GM18909 (cell line): ENCODE measurements around the gene UNC79.

Experiments used
- ATAC-seq: cut with Tn5 transposase; IDR thresholded peaks from one replicate; pipeline ENCODE4 v1.9.1; 2021; ENCODE audit warnings: mild to moderate bottlenecking; ENCODE audit not compliant: unreplicated experiment, poor library complexity

The UNC79 gene

DNA sequence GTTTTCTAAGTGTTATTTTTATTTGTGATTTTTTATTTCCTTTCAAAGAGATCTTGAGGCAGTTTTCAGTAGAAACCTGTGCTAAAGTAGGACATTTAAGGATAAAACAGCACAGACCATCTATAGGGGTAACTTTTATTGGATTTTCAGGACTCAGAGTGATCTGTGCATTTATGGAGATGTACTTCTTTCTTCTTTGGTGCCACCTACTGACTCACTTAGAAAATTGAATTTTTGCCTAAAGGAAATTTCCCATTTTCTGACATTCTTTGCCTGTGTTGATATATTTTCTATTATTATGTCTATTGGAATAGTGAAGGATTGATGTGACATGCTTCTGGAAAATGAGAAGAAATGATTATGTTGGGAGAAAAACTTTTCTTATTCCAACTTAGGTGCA is 113.0 kb downstream of the UNC79 start:
- ATAC-seq: no peak

GRCh38 chr14:93544212-93544611 is 113.5 kb downstream of the UNC79 start:
- no peak for ATAC-seq

DNA sequence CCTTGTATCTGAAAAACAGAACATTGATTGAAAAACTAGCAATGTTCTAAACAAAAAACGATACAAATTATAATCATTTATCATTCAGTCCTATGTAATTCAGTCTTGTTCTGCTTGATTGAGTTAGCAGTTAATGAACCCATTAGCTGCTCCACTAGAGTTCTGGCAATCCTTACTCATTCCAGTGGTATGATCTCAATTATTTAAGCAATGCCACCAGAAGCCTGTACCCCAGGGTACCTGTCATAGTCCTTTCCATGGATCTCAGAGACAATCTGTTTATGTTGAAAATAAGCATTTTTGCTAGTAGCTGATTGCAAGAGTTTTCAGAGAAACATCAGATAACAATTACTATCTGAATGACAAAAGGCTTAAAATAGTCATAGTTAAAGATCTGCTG is 115.9 kb downstream of the UNC79 start:
- no peak for ATAC-seq

DNA sequence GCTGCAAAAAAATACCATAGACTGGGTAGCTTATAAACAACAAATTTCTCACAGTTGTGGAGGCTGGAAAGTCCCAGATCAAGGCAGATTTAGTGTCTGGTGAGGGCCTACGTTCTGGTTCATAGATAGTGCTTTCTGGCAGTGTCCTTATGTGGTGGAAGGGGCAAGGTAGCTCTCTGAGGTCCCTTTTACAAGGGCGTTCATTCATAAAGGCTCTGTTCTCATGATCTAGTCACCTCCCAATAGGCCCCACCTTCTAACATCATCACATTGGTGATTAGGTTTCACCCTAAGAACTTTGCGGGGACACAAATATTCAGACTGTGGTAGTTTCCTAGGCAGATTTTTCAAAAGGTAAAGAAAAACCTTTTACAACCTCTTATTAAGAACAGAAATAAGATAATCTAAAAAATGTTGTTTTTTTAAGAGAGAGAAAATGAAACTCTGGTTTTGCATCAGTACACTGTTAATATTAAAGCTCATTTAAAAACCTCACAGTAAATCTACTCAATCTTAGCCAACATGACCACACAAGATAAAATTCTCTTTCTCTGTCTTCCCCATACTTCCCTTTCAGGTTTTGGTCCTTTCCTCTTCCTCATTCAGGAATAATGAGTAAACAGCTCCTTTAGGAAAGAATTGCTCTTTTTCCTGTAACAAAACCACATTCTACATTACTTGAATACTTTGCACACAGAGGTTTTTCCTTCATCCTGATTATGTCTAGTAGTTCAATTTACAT is 117.5 kb downstream of the UNC79 start:
- peak; percentile 84 for ATAC-seq

- ATAC-seq: no peak
Observed at GRCh38 chr14:93549595-93549994, 118.9 kb downstream of the UNC79 start.

- no peak for ATAC-seq
Observed at GRCh38 chr14:93564918-93565317, 134.2 kb downstream of the UNC79 start.

DNA sequence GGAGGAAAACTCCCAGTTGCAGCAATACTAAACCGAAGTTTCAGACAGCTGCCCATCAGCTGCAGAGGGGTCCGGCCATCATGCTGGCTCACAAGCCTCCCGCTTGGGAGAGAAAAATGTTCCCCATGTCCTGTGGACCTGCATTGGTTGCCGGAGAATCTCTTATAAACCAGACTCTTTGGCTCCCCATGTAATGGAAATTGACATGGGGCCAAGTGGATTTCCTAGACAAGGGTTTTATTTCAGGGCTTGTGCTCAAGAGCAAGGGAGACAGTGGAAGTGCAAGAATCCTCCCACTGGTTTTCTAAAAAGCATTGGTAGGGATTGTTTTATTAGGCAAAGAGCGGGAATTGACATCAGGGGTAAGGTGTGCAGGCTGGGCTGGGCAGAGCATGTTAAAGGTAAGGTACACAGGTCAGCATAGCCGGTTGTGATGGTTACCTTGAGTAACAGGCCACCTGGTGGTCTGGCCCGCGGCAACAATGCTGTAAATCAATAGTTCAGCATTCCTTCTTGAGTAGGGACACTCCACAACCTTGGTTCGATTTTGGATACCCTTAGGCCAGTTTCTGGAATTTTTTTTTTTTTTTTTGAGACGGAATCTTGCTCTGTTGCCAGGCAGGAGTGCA is 135.4 kb downstream of the UNC79 start:
- no peak for ATAC-seq

GRCh38 chr14:93571275-93571674 is 140.5 kb downstream of the UNC79 start:
- ATAC-seq: no peak

DNA sequence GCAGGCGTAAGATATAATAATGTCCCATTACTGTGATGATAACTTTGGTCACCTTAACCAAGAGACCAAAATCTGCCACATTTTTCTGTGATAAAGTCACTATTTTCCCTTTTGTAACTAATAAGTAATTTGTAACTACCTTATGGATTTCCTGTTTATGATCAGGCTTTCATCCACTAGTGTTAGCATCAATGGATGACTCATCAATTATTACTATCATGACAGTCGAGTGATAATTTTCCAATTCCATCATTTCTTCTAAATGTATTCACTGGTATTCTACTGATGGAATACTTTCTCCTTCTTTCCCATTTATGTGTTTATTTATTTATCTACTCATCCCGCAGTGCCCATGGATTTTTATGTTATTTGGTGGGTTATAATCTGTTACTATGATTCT is 148.4 kb downstream of the UNC79 start:
- no peak for ATAC-seq

- no peak for ATAC-seq
Observed at GRCh38 chr14:93582516-93582915, 151.8 kb downstream of the UNC79 start.

DNA sequence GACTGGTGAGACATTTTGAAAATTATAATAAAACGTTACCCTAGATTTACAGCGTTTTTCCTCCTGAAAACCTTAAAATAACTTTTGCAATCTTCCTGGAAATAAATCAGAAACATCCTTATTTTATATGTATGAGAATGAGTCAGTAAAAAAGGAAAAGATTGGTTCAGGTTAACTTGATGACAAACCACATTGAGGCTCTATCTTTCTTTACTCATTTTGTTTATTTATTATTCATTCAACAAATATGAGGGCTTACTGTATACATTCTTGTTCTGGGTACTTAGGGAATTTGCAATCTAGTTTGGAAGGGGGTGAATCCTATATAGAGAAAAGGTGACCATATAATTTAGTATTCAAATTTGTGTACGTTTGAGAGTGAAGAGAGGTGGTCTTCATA is 156.6 kb downstream of the UNC79 start:
- no peak for ATAC-seq

DNA sequence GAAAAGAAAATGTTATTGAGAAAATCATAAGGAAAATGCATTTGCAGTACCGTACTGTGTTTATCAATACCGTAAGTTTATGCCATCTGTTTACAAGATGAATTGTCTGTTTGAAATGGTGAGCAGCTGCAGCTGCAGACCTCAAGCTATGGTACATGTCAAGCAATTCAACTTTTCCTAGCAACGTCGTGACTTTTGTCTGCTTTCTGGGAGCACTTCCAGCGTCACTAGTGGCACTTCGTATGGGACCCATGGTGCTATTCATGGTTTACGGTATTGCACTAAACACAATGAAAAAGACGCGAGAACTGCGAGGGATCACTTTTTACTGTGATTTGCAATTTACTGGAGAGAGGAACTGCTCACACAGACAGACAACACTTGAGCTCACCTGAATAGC is 160.8 kb downstream of the UNC79 start:
- no peak for ATAC-seq

DNA sequence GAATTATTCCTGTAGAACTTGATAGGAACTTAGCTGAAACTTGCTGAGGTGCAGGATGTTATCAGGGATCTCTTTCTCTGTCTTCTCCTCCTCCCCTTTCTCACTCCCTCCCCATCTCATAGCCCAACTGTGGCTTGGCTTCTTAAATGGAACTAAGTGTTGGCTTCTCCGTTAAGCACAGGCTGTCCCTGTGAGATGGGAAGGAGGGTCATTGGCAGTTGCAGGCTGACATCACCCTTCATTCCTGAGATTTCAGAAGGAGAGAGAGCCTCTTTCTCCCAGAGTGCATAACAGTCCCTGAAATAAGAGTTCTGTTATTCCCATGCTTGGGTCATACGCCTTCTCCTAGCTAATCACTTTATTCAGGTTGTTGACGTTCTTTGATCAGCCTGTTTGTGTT is 162.0 kb downstream of the UNC79 start:
- ATAC-seq: no peak

GRCh38 chr14:93606091-93606490 is 175.4 kb downstream of the UNC79 start:
- ATAC-seq: no peak

DNA sequence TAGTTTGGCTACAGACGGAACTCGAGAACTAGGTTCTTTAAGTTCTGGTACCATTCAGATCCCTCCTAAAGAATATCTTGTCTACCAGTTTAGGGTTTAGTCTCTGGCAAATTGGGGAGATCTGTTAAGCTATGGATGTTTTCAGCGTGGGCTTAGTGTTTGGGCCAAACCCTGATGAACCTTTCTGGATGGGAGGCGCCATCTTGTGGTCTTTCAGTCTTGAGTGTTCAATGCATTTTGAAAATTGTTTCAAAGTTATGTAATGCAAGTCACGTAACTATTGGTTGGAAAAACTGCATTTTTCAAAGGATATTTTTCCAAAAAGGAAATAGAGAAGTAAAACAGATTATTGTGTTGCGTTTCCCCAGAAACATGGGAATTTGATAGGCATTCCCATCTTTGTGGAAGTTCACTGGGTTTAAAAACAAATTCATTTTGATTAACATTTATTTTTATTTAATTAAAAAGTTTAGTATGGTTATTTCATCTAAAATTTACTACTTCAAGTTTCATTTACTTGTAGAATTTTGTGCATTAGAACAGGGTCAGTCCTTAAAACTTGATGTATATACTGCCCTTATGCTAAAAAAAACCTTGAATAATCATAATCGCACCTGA is 188.5 kb downstream of the UNC79 start:
- ATAC-seq: no peak

DNA sequence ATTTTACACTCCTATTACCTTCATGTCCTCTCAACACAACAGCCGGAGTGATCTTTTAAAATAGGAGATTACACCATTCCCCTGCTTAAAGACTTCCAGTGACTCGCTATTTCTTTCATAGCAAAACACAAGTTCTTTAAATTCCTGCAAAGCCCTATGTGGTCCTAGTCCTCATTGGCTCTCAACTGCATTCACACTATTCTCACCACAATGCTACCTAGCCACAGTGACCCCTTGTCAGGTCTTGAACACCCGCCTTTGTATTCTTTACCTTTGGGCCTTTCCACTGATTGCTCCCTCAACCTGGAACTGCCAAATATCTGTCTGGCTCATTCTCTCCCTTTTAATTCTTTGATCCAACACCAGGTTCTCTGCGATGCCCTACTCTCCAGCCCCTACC is 197.3 kb downstream of the UNC79 start:
- ATAC-seq: no peak

DNA sequence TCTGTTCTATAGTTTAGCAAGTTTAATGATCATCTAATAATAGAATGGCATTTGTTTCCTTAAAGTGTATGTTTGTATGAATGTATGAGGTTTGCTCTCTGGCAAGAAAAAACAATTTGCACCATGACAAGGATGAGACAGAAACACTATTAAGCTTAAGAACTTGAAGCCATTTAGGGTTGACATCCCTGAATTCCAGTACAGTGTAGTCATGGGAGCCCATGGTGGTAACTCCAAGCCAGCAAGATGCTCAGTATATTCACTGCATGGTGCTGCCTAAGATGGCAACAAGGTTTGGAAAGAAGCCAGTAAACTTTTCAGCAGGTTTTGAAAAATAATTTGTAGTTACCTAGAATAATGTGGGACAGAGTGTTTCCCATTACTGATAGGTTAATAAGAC is 198.9 kb downstream of the UNC79 start:
- no peak for ATAC-seq

GRCh38 chr14:93638790-93639189 is 208.1 kb downstream of the UNC79 start:
- ATAC-seq: no peak

DNA sequence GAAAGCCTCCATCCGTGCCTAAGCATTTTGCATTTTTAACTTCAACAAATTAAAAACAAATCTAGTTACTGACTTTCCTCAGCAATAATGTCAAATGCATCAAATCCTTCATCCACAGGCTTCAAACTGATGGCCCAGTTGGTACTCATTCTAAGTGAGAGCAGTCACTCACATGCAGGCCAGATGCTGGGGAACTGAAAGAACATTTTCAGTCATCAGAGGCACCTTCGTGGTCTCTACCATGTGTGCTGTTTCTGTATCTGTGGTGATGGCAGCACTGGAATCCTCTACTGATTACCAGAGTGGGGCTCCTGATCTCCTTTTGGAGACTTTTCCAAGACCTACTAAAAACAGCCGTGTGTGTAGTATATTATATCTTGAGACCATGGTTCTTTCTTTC is 212.4 kb downstream of the UNC79 start:
- no peak for ATAC-seq

GRCh38 chr14:93643676-93644075 is 212.9 kb downstream of the UNC79 start:
- no peak for ATAC-seq

- no peak for ATAC-seq
Observed at GRCh38 chr14:93645200-93645599, 214.5 kb downstream of the UNC79 start.
